Fibroblast of villous mesenchyme (primary cell): Measurements from ENCODE around the gene CD96. TPM values are rescaled to one million over a fixed set of nuclear protein-coding genes. Genes with fewer than 3 reads are reported as not detected.

ENCODE experiments used
- DNase-seq: peaks from one replicate; pipeline ENCODE4 v3.0.0-alpha.2; 2010; ENCODE audit warnings: low read depth
- H3K4me3 ChIP-seq: 2 replicates; pipeline ENCODE4 v1.5.1; 2011; ENCODE audit warnings: low read depth, mild to moderate bottlenecking, low read length
- CTCF ChIP-seq: IDR thresholded peaks from 2 replicates; pipeline ENCODE4 v1.5.1; 2012; ENCODE audit warnings: low read depth, mild to moderate bottlenecking, low read length; ENCODE audit not compliant: insufficient read depth
- total RNA-seq: library from RNA; depleted of rRNA; stranded (reverse); fragments of >200 nt; gene quantifications from 2 replicates; pipeline ENCODE4 v1.2.3, GENCODE V29; 2012

The CD96 gene
- total RNA-seq, 1 donor = not detected

GRCh38 chr3:111592143-111592542 lies 50.1 kb downstream of the CD96 start:
- DNase-seq = no peak
- no peak overlapping the region for H3K4me3 ChIP-seq
- TF ChIP-seq CTCF = no peak

GRCh38 chr3:111592936-111593335 lies 50.9 kb downstream of the CD96 start:
- H3K4me3 ChIP-seq = no peak overlapping the region
- no peak for DNase-seq
- TF ChIP-seq CTCF = no peak

GRCh38 chr3:111593666-111594065 lies 51.7 kb downstream of the CD96 start:
- H3K4me3 ChIP-seq = no peak overlapping the region
- no peak for TF ChIP-seq CTCF
- DNase-seq = no peak

- peak; percentile 29 for DNase-seq
- no peak overlapping the region for H3K4me3 ChIP-seq
- TF ChIP-seq CTCF = no peak
These were observed 52.2 kb downstream of the CD96 start for GRCh38 chr3:111594205-111594604.

- H3K4me3 ChIP-seq = no peak overlapping the region
- no peak for TF ChIP-seq CTCF
- DNase-seq = no peak
These were observed 52.8 kb downstream of the CD96 start for GRCh38 chr3:111594781-111595180.

GRCh38 chr3:111595232-111595631 lies 53.2 kb downstream of the CD96 start, which contains the start of gene ZBED2:
Gene ZBED2, minus strand, starts transcription at chr3:111595346. Its CDS starts 1,145 bp downstream, at chr3:111594201.
- TF ChIP-seq CTCF = no peak

GRCh38 chr3:111596328-111596727 lies 54.3 kb downstream of the CD96 start:
- no peak for DNase-seq
- no peak for TF ChIP-seq CTCF
- H3K4me3 ChIP-seq = no peak overlapping the region

More at GRCh38 chr3:111595232-111595631, 53.2 kb downstream of the CD96 start, which contains the start of gene ZBED2:
- no peak within 1 kb of the TSS for H3K4me3 ChIP-seq
- DNase-seq = no peak
